ENCODE data around the gene NID2. TPM values are rescaled to one million over a fixed set of nuclear protein-coding genes. Genes with fewer than 3 reads are reported as not detected.
A peak's percentile ranks its signal among the peaks of the same experiment; 100 is the strongest.

NID2 gene
- 0.73 TPM for polyA plus RNA-seq

- Mint-ChIP-seq H3K27ac (peak within 1 kb of the TSS in 1 of 3 donors; percentile 64), H3K27me3 (peaks cover 50% of the 10 kb centered on the region), H3K4me1 (peaks cover 1 to 15% (median 8%) of the 10 kb centered on the region in 3 donors), H3K4me3 (peak within 1 kb of the TSS in 3 of 4 donors; percentile 59 to 86 (median 71)), H3K9me3 (no peaks in the 10 kb centered on the region), H3K36me3 (no peaks in the 10 kb centered on the region)
Observed at GRCh38 chr14:52068615-52069306, at the start of gene NID2. TSS of gene NID2 (minus strand) at chr14:52069059. CDS start at chr14:52068994, 65 bp downstream.

- Mint-ChIP-seq H3K9me3 (peaks cover 0 to 2% (median 0%) of the 10 kb centered on the region in 3 donors), H3K36me3 (no peaks in the 10 kb centered on the region), H3K4me1 (peaks cover 0 to 3% (median 2%) of the 10 kb centered on the region in 3 donors), H3K27ac (no peak overlapping the region), H3K27me3 (peaks cover 5% of the 10 kb centered on the region), H3K4me3 (no peak overlapping the region)
Observed at GRCh38 chr14:52117111-52117832, 48.4 kb upstream of the NID2 start.

GRCh38 chr14:52115286-52115685, 46.4 kb upstream of the NID2 start:
- Mint-ChIP-seq H3K27ac (no peak overlapping the region), H3K9me3 (peaks cover 0 to 2% (median 0%) of the 10 kb centered on the region in 3 donors), H3K4me1 (peaks cover 0 to 3% (median 2%) of the 10 kb centered on the region in 3 donors)

GRCh38 chr14:52112336-52113018, 43.6 kb upstream of the NID2 start:
- Mint-ChIP-seq H3K9me3 (peaks cover 0 to 2% (median 0%) of the 10 kb centered on the region in 3 donors), H3K4me3 (no peak overlapping the region), H3K4me1 (peaks cover 0 to 3% (median 2%) of the 10 kb centered on the region in 3 donors), H3K27ac (no peak overlapping the region), H3K27me3 (peaks cover 3% of the 10 kb centered on the region), H3K36me3 (no peaks in the 10 kb centered on the region)

More at GRCh38 chr14:52115286-52115685, 46.4 kb upstream of the NID2 start:
- peaks cover 5% of the 10 kb centered on the region for H3K27me3 Mint-ChIP-seq
- H3K36me3 Mint-ChIP-seq = no peaks in the 10 kb centered on the region
- no peak overlapping the region for H3K4me3 Mint-ChIP-seq

GRCh38 chr14:52111583-52111982, 42.7 kb upstream of the NID2 start:
- no peak overlapping the region for H3K27ac Mint-ChIP-seq
- H3K9me3 Mint-ChIP-seq = peaks cover 0 to 2% (median 0%) of the 10 kb centered on the region in 3 donors
- H3K36me3 Mint-ChIP-seq = no peaks in the 10 kb centered on the region
- no peak overlapping the region for H3K4me3 Mint-ChIP-seq
- peaks cover 2% of the 10 kb centered on the region for H3K27me3 Mint-ChIP-seq
- peaks cover 0 to 3% (median 2%) of the 10 kb centered on the region in 3 donors for H3K4me1 Mint-ChIP-seq

GRCh38 chr14:52110441-52111086, 41.7 kb upstream of the NID2 start:
- H3K27ac Mint-ChIP-seq = no peak overlapping the region
- H3K9me3 Mint-ChIP-seq = peaks cover 0 to 2% (median 0%) of the 10 kb centered on the region in 3 donors
- H3K27me3 Mint-ChIP-seq = peaks cover 5% of the 10 kb centered on the region
- H3K4me1 Mint-ChIP-seq = peaks cover 0 to 2% (median 0%) of the 10 kb centered on the region in 3 donors
- H3K4me3 Mint-ChIP-seq = no peak overlapping the region
- H3K36me3 Mint-ChIP-seq = no peaks in the 10 kb centered on the region

- Mint-ChIP-seq H3K4me3 (no peak overlapping the region), H3K27me3 (peaks cover 5% of the 10 kb centered on the region), H3K9me3 (peaks cover 0 to 2% (median 0%) of the 10 kb centered on the region in 3 donors), H3K36me3 (no peaks in the 10 kb centered on the region), H3K4me1 (no peaks in the 10 kb centered on the region), H3K27ac (no peak overlapping the region)
Observed at GRCh38 chr14:52108823-52109222, 40.0 kb upstream of the NID2 start.

GRCh38 chr14:52106840-52107239, 38.0 kb upstream of the NID2 start:
- no peaks in the 10 kb centered on the region for H3K9me3 Mint-ChIP-seq
- peaks cover 5% of the 10 kb centered on the region for H3K27me3 Mint-ChIP-seq
- no peak overlapping the region for H3K27ac Mint-ChIP-seq

GRCh38 chr14:52103416-52103815, 34.6 kb upstream of the NID2 start:
- H3K4me1 Mint-ChIP-seq = no peaks in the 10 kb centered on the region
- H3K27me3 Mint-ChIP-seq = peaks cover 3% of the 10 kb centered on the region
- H3K9me3 Mint-ChIP-seq = no peaks in the 10 kb centered on the region
- no peak overlapping the region for H3K4me3 Mint-ChIP-seq
- no peaks in the 10 kb centered on the region for H3K36me3 Mint-ChIP-seq
- H3K27ac Mint-ChIP-seq = no peak overlapping the region

More at GRCh38 chr14:52106840-52107239, 38.0 kb upstream of the NID2 start:
- H3K4me1 Mint-ChIP-seq = no peaks in the 10 kb centered on the region
- no peaks in the 10 kb centered on the region for H3K36me3 Mint-ChIP-seq
- no peak overlapping the region for H3K4me3 Mint-ChIP-seq

GRCh38 chr14:52095794-52096193, 26.9 kb upstream of the NID2 start:
- H3K27ac Mint-ChIP-seq = no peak overlapping the region
- H3K4me3 Mint-ChIP-seq = no peak overlapping the region
- H3K36me3 Mint-ChIP-seq = no peaks in the 10 kb centered on the region
- H3K27me3 Mint-ChIP-seq = peaks cover 3% of the 10 kb centered on the region
- no peaks in the 10 kb centered on the region for H3K4me1 Mint-ChIP-seq
- H3K9me3 Mint-ChIP-seq = no peaks in the 10 kb centered on the region

GRCh38 chr14:52095336-52095735, 26.5 kb upstream of the NID2 start:
- H3K9me3 Mint-ChIP-seq = no peaks in the 10 kb centered on the region
- no peaks in the 10 kb centered on the region for H3K4me1 Mint-ChIP-seq
- H3K36me3 Mint-ChIP-seq = no peaks in the 10 kb centered on the region
- H3K27ac Mint-ChIP-seq = no peak overlapping the region
- peaks cover 3% of the 10 kb centered on the region for H3K27me3 Mint-ChIP-seq
- H3K4me3 Mint-ChIP-seq = no peak overlapping the region

GRCh38 chr14:52094546-52095271, 25.9 kb upstream of the NID2 start:
- no peak overlapping the region for H3K4me3 Mint-ChIP-seq
- peaks cover 5% of the 10 kb centered on the region for H3K27me3 Mint-ChIP-seq
- H3K27ac Mint-ChIP-seq = no peak overlapping the region
- H3K9me3 Mint-ChIP-seq = no peaks in the 10 kb centered on the region
- H3K36me3 Mint-ChIP-seq = no peaks in the 10 kb centered on the region
- no peaks in the 10 kb centered on the region for H3K4me1 Mint-ChIP-seq

- Mint-ChIP-seq H3K9me3 (no peaks in the 10 kb centered on the region), H3K27me3 (peaks cover 14% of the 10 kb centered on the region), H3K36me3 (peaks cover 1% of the 10 kb centered on the region), H3K4me1 (no peaks in the 10 kb centered on the region), H3K27ac (no peak overlapping the region), H3K4me3 (no peak overlapping the region)
Observed at GRCh38 chr14:52091928-52092327, 23.1 kb upstream of the NID2 start.

GRCh38 chr14:52090936-52091335, 22.1 kb upstream of the NID2 start:
- H3K4me1 Mint-ChIP-seq = no peaks in the 10 kb centered on the region
- peaks cover 1% of the 10 kb centered on the region for H3K36me3 Mint-ChIP-seq
- no peaks in the 10 kb centered on the region for H3K9me3 Mint-ChIP-seq
- peaks cover 14% of the 10 kb centered on the region for H3K27me3 Mint-ChIP-seq
- no peak overlapping the region for H3K4me3 Mint-ChIP-seq
- H3K27ac Mint-ChIP-seq = no peak overlapping the region

Data from IgD-negative memory B cell (primary cell).